ENCODE results near the gene MAP2K6. TPM values are rescaled to one million over a fixed set of nuclear protein-coding genes. Genes with fewer than 3 reads are reported as not detected.
A peak's percentile ranks its signal among the peaks of the same experiment; 100 is the strongest.

Gene MAP2K6
- total and polyA plus RNA-seq, 10 of the 15 experiments (the other 5 are each of a cell fraction or from before 2014, with no cell fraction given), result 15.6 to 70.3 (median 22.9) TPM

GRCh38 chr17:69567130-69567529 is 152.6 kb downstream of the MAP2K6 start:
- POLR2A ChIA-PET, result no interaction called here
- H3K9me3 ChIP-seq (replicated peaks; ENCODE audit: control insufficient read depth, insufficient read depth, low read length), result no peaks in the 10 kb centered on the region
- H3K27ac ChIP-seq (ENCODE audit: control insufficient read depth, insufficient read depth), result no peak overlapping the region
- in situ Hi-C loops (cut with MboI) (loop anchor here (10.0 kb wide), 2 partner anchors 578 to 988 kb away; no protein-coding TSS in a partner anchor), intact Hi-C loops (cut with micrococcal nuclease; ENCODE audit: unreplicated experiment) (loop anchor here (5.0 kb wide), 1 partner anchor 985 kb away; no protein-coding TSS in a partner anchor)
- SMC1A ChIA-PET (ENCODE audit: uncharacterized antibody, unreplicated experiment), result interaction anchor here (0.6 to 1.1 kb wide), 3 partner anchors 9 to 1062 kb away, joined by 3 to 4 read pairs (median 3); no protein-coding TSS in a partner anchor
- ATAC-seq (no peak), FAIRE-seq (no peak), DNase-seq (ENCODE audit: low read depth, low spot score) (no peak)
- no peak overlapping the region for H3K4me3 ChIP-seq
- CTCF ChIA-PET, result interaction anchor here (1.2 to 5.1 kb wide), 4 partner anchors 40 to 1055 kb away, joined by 4 to 32 read pairs (median 16); no protein-coding TSS in a partner anchor
- H3K4me2 ChIP-seq (ENCODE audit: control insufficient read depth, insufficient read depth), result no peak overlapping the region
- H3K9ac ChIP-seq (ENCODE audit: control insufficient read depth, insufficient read depth, low read length), result no peak overlapping the region
- TF ChIP-seq EZH2 (IDR thresholded peaks at IDR 0.05; ENCODE audit: borderline replicate concordance, control insufficient read depth, low read depth, low read length) (no peak), REST (IDR thresholded peaks at IDR 0.05; ENCODE audit: low read depth, low read length) (peak; percentile 75; the same call in 1 of the 2 replicates)
- no peak overlapping the region for H2AFZ ChIP-seq (ENCODE audit: control insufficient read depth, low read depth, low read length)
- H3K27me3 ChIP-seq (replicated peaks in 1 of 2; ENCODE audit: control insufficient read depth in 2 of 2, insufficient read depth in 2 of 2, low read length in 1 of 2), result no peaks in the 10 kb centered on the region
- H3K4me1 ChIP-seq (ENCODE audit: control insufficient read depth, insufficient read depth, low read length), result no peaks in the 10 kb centered on the region
- no peaks in the 10 kb centered on the region for H3K79me2 ChIP-seq (ENCODE audit: control insufficient read depth, insufficient read depth, low read length)
- H3K36me3 ChIP-seq (ENCODE audit: control insufficient read depth in 2 of 2, insufficient read depth in 2 of 2, low read length in 1 of 2), result no peaks in the 10 kb centered on the region
- WGBS (ENCODE audit: insufficient coverage, insufficient replicate concordance, low lambda C conversion rate, missing lambda C conversion rate), result 11% methylated on average over 4 of the region's 4 CpGs
- RAD21 ChIA-PET (ENCODE audit: unreplicated experiment), result interaction anchor here (1.3 kb wide), 1 partner anchor 40 kb away, joined by 3 read pairs; no protein-coding TSS in a partner anchor
- BruUV-seq (replicated peaks), result no TSS peak
- H4K20me1 ChIP-seq (ENCODE audit: control insufficient read depth, insufficient read depth), result no peaks in the 10 kb centered on the region
